ENCODE data around the gene SLC18B1.

SLC18B1 gene

DNA sequence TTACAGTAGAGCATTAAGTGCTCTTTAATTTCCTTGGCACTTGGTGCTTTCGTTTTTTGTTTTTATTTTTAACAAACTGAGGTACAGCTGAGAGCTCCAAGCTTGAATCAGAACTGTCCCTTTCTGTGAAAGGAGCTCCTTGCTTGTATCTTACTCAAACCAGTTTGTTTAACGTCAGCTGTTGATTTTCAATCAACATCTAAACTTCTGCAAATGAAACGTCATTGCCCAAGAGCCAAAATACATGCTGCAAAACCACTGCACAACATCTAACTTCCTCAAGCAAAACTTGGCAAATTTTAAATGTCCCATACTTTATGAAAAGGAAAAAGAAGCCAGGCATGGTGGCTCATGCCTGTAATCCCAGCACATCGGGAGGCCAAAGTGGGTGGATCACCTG, 55.9 kb downstream of the SLC18B1 start:
- no peak for DNase-seq (ENCODE audit: low read depth in 2 of 2)

DNA sequence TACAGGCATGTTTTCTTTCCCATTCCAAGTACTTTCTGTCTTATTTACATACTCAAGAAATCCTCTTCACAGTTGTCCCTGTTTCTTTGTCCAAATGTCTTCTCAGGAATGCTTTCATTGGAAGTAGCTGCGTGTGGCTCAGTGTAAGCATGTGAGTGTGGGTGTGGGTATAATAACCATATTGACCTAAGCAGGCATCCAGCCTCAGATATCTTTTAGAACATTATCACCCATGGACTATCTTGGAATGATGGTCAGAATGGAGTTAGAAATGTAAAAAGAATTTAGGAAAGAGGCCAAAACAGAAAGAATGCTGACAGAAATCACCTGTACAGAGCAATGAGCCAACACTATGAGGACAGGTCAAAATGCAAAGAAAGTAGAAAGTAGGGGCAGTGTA, 57.2 kb downstream of the SLC18B1 start:
- no peak for DNase-seq (ENCODE audit: low read depth in 2 of 2)

DNA sequence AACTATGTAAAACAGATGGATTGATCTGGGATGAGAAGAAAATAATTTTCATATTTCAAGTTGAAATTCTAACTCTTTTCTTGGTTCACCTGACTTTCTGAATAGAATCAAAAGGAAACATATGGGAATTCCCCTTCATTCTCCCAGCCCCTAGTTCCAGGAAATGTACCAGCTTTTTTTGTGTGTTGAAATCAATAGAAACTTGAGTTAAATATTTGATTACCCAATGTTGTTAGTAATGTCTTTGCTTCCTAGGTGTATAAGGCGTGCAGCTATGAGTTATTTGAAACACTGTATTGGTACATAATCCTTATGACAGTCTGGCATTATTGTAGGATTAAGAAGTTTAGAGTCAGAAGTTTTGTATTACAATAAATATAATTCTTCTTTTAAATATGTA, 62.2 kb downstream of the SLC18B1 start:
- no peak for DNase-seq (ENCODE audit: low read depth in 2 of 2)

DNA sequence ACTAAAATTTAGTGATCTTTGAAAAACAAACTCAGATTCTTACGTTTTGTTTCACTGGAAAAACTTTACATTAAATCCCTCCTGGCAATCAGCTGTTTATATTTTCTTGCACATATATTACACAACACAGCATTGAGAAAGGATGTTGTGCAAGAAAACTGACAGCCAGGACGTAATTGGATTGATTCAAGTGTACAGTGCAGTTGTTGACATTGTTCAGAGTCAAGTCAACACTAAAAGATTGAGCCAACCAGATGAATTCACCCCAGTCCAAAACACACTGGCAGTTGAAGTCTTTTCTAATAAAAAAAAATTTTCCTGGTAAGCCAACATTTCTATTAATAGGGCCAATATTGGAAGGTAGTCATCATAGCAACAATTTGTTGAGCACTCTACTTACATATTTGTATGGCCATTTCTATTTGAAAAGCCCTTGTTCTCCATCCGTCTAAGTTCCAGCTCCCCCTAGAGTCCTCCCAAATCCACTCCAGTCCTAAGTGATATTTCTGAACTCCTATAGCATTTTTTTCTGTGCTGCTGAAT, 63.7 kb downstream of the SLC18B1 start:
- no peak for DNase-seq (ENCODE audit: low read depth in 2 of 2)

DNA sequence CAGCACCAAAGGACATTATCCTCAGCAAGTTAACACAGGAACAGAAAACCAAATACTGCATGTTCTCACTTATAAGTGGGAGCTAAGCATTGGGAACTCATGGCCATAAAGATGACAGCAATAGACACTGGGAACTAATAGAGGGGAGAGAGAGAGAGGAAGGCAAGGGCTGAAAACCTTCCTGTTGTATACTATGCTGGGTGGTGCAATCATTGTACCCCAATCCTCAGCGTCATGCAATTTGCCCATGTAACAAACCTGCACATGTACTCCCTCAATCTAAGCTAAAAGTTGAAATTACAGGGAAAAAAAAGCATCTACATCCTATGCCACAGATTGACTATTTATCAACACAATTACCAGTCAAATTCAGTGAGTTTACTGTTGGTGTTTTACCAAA, 64.6 kb downstream of the SLC18B1 start:
- DNase-seq (ENCODE audit: low read depth in 2 of 2), result no peak

DNA sequence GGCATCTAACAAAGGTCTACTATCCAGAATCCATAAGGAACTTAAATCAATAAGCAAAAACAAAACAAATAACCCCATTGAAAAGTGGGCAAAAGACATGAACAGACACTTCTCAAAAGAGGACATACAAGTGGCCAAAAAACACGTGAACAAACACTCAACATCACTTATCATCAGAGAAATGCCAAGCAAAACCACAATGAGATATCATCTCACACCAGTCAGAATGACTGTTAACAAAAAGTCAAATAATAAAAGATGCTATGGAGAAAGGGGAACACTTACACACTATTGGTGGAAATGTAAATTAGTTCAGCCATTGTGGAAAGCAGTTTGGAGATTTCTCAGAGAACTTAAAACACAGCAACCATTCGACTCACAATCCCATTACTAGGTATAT, 65.2 kb downstream of the SLC18B1 start:
- DNase-seq (ENCODE audit: low read depth in 2 of 2), result no peak

DNA sequence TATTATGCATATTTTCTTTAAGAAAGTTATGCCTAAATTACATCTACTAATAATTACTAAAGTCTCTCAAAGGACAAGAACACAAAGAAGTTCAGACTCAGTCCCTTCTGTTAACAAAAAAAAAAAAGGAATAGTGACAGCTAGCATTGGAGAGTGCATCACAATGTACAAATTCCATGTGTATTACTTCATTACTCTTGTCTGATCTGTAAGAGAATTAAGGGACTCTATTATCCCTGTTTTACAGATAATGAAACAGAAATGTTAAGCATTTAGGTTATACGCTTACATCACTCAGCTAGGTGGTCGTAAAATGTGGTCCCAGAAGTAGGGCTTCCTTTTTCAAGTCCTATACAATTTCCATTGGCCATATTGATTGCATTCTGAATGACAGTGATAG, 67.4 kb downstream of the SLC18B1 start:
- no peak for DNase-seq (ENCODE audit: low read depth in 2 of 2)

DNA sequence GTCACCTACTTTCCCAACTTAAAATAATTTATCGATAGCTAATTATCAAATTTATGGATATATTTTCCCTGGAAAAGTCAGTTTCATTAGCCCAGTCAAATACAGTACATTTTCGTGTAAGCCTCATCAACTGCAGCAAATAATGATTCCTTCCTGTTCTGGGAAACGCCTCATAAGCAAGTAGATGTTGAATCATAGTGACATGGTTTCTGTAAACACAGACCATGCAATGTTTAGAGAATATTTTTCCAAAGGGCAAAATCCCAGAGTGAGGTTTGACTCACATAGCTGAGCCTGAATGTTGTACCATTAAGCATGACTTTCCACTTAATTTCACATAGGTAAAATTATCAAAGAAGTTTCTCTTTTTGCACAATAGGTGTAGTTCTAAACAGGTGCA, 67.9 kb downstream of the SLC18B1 start:
- no peak for DNase-seq (ENCODE audit: low read depth in 2 of 2)

DNA sequence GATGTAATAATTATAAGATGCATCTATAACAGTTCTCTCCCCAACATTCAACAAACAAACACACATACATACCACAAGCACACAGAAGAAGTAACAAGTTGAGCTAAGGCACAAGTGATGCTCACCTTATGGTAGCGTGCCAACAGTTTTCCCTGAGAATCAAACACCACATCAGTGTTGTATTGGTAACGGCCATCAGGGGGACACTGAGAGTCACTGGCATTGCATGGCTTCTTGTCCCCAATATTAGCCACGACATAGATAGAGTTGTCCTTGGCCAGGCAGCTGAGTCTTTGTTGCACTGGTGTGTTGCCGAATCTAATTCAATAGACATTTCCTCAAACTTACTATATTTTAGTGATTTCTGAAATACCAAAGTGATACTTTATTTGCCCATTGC, 69.8 kb downstream of the SLC18B1 start:
- no peak for DNase-seq (ENCODE audit: low read depth in 2 of 2)

DNA sequence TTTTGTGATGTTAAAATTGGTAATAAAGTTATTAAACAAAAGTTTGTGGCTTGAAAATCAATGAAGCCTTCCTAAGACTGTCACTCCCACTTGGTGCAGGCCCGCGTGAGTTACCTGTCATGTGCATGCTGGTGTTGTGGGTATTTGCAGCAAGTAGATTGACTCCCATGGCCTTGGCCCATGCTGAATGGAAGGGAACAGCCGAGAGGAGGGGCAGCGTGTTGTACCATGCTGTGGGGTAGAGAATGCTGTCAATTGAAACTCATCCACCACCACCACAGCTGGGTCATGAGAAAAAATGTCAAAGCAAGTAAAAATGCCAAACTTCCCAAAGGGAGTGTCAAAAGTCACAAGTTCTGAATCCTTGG, 71.8 kb downstream of the SLC18B1 start:
- DNase-seq (ENCODE audit: low read depth in 2 of 2), result no peak

DNA sequence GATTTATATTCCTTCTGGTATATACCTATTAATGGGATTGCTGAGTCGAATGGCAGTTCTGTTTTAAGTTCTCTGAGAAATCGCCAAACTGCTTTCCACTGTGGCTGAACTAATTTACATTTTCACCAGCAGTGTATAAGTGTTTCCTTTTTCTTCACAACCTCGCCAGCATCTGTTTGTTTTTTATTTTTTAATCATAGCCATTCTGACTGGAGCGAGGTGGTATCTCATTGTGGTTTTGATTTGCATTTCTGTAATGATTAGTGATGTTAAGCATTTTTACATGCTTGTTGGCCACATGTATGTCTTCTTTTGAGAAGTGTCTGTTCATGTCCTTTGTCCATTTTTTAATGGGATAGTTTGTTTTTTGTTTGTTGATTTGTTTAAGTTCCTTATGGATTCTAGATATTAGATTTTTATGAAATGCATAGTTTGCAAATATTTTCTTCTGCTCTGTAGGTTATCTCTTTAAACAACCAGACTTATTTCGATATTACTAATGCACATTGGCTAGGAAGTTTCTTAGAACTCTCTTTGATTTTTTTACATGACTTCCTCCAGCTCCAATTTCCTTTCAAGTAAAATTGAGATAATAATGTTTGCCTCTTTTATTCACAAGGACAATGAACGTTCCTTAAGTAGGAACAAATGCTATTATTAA, 72.4 kb downstream of the SLC18B1 start:
- DNase-seq (ENCODE audit: low read depth in 2 of 2), result no peak

DNA sequence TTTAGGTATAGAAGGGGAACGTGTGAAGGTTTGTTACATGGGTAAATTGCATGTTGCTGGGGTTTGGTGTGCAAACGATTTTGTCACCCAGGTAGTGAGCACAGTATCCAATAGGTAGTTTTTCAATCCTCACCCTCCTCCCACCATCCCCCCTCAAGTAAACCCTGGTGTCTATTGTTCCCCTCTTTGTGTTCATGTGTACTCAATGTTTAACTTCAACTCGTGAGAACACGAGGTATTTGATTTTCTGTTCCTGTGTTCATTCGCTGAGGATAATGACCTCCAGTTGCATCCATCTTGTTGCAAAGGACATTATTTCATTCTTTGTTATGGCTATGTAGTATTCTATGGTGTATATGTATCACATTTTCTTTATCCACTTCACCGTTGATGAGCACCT, 73.0 kb downstream of the SLC18B1 start:
- DNase-seq (ENCODE audit: low read depth in 2 of 2), result no peak

DNA sequence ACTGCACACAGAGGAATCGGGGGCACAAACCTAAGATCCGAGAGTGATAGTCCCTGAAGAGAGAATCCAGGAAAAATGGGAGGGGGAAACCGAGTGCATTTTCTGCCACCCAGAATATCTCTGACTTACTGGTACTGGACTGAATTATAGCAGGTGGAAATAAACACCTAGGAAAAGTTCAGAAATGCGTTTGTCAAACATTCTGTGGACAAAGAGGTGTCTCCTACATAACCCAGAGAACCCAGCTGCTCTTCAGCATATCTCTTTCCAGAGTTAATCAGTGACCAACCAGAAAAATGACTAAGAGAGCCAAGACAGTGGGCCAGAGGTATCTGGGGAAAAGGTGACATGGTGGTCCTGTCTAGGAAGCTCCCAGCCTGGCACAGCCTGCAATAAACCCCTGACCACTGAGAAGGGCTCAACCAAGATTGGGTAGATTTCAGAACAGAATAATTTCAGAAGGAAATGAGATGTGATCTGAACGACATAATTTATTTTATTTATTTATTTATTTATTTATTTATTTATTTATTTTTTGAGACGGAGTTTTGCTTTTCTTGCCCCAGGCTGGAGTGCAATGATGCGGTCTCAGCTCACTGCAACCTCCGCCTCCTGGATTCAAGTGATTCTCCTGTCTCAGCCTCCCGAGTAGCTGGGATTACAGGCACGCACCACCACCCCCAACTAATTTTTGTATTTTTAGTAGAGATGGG, 78.5 kb downstream of the SLC18B1 start:
- no peak for DNase-seq (ENCODE audit: low read depth in 2 of 2)
